Raji (cell line): ENCODE results near the gene STX18.

ENCODE experiments used
- POLR2A ChIP-seq: IDR thresholded peaks from 2 replicates; pipeline ENCODE4 v1.6.1; 2011; ENCODE audit warnings: low read depth, low read length, control low read depth; ENCODE audit not compliant: insufficient read depth

The STX18 gene

DNA sequence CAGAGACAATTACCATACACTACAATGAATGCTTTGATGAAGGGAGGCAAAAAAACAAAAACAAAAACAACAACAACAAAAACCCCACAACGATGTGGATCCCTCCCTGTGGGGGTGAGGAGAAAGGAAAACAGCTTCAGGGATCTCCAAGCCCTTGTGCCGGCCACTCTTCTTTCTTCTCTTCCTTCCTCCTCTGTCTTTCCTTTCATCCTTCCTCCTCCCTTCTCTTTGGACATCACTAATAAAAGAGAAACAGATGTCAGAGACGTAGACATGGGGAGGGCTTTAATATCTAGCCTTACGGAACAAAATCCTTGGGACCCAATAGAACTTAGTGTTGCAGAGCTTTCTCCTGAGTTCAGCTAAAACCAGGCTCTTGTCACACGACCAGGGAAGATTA is 18.8 kb upstream of the STX18 start:
- TF ChIP-seq POLR2A: no peak

DNA sequence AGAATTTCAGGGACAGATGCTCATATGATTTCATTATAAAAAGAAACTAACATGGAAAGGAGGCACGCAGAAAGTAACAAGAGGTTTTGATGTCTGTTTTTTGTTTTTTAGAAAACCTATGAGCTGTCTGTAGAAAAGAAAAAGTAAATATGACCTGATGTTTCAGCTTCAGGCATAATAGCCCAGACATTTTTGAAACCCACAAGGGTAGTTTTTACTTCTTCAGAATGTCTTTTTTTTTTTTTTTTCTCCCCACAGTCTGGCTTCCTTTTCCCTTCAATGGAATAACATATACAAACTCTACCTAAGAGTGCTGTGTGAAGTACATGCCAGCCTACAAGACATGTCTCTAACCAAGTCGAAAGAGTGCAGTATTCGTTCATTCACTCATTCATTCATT is 18.3 kb upstream of the STX18 start:
- no peak for TF ChIP-seq POLR2A

DNA sequence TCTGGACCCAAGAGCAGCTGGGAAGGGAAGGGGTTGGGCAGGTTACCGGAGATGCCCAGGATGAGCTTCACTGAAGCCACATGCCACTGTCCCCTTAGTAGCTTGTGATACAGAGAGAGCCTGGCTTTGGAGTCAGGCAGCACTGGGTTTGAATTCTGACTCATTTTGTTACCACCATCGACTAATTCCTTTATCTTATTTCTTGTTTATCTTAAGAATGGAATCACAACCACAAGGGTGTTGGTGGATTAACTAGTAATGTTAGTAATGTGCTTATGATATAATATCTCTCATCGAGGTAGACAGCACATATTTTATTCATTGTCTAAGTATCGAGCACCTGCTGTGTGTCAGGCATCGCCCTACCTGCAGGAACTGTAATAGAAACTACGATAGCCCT is 17.7 kb upstream of the STX18 start:
- no peak for TF ChIP-seq POLR2A

DNA sequence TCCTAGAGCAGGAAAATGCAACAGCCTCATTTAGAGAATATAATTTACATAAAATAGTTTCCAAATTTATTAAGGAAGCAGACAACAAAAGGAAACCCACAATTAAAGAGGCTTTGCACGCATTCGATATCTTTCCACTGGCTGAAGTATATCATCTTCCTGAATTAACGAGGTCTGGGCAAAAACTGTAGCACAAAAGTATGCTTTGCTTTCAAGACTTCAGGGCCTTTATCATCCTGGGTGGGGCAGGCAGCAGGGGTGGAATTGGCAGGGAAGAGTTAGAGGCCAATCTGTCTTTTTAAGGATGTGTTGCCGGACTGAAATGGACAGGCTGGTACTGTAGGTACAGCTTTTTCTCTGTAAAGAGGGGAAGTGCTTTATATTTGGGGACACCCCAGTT is 17.0 kb upstream of the STX18 start:
- no peak for TF ChIP-seq POLR2A

DNA sequence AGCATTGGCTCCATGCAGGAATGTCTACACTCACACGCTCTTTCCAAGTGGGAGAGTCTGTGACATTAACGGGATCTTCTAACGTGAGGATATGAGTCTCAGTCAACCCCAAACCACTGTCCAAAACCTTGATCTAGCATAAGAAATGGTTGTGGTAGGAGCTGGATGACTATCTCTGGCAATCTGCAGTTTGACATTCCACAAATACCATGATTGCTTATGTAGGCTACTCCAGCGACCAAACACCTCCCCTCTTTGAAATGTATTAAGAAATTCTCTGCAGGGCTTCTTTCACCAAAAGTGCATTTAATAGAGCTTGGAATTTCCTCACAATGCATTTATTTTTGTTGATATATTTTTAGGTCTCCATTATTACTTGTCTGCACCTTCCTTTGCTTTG is 14.1 kb upstream of the STX18 start:
- no peak for TF ChIP-seq POLR2A

DNA sequence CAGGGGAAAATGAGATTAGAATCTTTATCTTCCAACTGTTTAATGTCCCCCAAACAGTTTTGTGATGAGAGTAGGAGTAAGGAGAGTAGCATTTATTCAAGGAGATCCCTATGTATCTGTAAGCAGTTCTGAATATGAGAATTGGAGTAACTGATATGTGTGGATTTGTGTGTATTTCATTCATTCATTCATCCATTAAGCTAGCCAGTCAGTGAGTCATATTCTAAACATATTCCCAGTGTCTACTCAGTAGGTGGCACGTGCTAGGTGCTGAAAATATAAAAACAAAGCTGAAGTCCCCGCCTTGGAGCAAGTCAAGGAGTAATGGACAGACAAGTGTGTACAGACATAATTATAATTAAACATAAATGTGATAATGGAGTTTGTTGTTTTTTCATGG is 12.4 kb upstream of the STX18 start:
- TF ChIP-seq POLR2A: no peak

DNA sequence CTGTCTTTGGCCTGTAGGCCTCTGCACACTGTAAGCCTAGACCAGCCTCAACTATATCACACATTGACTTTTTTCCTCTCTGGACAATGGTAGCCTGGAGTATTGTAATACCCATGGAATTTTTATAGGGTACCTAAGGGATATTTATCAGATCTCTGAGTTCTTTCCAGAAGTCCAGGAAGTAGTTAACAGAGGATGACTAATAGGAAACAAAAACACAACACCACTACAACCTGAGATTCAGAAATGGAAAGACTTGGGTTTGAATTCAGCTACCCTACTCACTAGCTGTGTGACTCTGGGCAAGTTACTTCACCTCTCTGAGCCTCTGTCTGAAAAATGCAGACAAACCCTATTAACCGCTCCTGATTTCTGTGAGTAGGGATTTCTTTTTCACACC is 7.7 kb upstream of the STX18 start:
- no peak for TF ChIP-seq POLR2A

DNA sequence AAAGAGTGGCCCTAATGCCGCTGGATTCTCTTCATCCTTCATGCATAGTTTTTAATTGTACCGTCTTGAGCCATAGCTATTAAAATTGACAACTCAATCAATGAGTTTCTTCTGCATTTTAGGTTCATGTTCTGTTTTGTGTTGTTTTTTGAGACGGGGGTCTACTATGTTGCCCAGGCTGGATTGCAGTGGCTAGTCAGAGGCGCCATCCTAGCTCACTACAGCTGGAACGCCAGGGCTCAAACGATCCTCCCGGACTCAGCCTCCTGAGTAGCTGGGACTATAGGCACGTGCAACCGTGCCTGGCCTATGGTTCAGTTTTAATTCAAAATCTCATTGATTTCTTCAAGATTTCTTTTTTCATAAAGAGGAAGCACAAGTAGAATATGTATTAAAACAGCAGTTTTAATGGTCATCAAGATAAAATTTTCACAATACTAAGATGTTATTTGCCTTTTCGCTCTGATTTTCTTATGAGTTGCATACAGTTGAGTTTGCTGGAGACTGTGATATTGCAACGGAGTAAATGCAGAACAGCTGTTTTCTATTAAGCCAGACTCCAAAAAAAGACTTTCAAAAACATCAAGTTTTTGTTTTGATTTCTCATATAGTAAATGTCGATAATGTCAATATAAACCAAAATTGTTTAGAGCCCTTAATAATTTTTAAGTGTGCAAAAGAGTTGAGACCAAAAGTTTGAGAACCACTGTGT is 1.1 kb upstream of the STX18 start:
- no peak for TF ChIP-seq POLR2A

DNA sequence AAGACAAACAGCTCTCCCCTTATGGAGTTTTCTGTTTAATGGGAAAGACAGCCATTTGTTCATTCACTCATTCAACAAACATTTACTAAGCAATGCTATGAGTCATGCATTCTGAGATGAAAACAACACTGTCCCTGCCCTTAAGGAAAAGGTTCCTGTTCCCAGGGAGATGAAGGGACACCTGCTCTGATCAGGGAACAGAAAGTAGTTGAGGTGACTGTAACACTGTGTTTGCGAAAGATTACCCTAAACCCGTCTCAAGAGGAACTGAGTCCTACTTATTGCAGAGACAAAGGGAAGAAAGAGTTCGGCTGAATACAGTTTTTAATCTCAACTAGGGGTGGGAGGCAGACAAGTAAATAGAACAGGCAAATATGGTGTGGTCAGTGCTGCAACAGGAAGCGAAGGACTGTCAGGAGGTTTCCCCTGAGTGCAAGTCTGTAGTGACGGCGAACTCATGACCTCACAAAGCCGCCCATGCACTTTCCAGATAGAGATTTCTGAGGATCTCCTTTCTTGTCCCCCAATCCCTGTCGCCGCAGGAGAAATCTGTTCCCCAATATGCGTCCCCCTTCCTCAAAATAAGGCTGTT is 712 bp downstream of the STX18 start:
- TF ChIP-seq POLR2A: no peak

DNA sequence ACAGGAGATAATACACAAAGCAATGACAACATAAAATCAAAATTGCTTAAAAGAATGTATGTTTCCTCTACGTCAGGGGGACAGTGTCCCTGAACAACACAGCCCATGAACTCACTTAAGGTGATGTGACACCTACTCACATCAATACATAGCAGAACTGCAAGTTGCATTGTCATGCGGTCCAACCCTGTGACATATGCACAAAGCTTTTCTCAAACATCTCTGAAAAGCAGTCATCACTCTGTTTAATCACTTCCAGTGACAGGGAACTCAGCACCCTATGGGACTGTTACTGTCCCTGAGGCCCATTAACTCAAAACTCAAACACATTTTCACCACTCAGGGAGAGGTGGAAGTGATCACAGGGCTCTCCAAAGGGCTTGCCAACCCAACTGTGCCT is 2.4 kb downstream of the STX18 start:
- no peak for TF ChIP-seq POLR2A

DNA sequence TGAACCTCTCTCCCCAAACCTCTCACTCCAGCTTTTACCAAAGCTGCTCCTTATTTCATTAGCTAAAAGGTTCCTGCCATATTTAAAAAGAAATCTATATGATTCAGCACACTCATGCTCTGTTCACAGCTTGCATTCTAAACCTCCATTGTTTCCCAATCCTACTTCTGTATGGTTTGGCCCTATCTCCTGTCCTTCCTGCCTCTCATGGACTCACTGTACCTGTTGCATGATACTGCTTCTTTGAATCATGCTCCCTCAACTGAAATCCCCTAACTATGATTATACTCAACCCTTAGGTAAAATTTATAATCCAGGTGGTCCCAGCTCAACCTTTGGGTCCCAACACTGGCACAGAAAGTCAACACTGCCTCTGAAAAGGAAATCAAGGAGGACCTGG is 6.3 kb downstream of the STX18 start:
- no peak for TF ChIP-seq POLR2A

DNA sequence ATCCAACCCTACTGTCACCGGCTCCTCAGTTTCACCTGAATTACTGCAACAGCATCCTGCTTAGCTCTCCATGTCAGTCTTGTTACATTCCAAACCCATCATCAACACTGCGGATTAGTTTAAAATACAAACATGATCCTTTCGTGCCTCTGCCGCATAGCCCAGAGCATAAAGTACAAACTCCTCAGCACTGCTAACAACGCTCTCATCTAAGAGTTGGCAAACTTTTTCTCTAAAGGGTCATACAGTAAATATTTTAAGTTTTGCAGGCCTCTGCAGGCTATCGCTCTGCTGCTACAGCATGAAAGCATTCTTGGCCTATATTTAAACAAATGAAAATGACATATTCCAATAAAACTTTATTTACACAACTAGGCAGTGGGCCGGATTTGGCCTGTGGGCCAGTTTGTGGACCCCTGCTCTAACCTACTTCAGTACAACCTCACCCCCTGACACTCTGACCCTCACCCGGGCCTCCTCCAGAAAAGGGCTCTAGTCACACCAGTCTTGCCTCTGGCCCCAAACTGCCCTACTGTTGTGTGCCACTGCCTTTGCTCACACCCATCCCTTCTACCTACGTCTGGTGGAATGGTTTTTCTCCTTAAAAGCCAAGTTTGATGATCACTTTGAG is 7.2 kb downstream of the STX18 start:
- TF ChIP-seq POLR2A: no peak

DNA sequence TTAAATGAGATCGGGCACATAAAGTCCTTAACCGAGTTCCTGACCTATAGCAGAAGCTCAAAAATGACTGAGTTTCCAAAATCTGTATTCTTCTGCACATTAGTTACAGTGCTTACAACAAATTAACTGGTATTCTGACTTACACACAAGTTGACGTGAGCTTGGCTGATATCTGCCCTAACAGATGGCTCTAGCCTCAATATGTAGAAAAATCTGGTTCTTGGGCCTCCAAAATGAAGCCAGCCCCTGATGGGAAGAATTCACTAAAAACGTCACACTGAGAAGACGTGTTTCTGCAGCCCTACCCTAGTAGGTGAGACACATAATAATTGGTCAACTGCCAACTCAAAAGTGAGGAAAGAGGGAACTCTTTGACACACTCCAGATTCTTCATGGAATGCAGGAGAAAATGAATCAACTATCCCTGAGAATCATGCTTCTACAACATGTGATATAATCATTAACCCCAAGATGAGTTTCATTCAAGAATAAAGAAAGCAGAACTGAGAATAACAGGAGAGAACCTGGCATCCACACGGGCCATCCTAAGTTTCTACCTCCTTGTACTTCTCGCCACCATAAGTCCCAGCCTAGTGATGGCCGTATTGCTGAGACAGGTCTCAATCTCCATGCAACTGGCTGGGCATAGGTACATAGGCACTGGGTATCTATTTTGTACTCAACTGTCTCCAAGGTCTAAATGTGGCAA is 8.2 kb downstream of the STX18 start:
- no peak for TF ChIP-seq POLR2A

DNA sequence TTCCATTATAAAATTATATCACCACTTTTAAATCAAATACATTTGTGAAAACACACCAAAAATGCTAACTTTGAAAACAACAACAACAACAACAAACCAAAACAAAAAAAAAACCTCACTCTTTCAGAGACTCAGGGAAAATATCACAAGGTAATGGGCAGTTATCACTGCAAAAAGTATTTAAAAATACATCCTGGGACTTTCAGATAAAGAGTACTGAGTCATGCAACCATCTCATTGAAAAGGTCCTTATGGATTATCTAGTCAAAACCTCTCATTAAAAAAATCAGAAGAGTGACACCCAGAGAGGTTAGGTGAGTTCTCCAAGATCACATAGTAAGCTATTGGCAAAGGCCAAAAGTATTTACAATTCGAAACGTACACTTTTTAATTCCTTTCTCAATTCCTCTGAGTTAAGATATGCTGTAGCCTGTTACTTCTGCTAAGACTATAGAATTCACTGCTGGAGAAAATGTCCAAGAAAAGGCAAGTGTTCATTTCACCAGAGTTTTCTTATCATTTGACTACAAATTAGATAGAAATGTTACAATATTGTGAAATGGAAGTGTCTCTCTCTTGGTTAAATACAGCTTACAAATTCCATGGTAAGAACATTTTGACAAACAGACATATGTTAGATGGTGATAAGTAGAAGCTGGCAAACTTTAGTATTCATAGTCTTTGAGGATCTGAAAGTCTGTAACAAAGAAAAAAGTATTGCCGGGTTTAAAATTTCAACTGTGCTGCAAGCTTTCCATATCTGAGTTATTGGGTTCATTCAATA is 9.3 kb downstream of the STX18 start:
- TF ChIP-seq POLR2A: no peak

DNA sequence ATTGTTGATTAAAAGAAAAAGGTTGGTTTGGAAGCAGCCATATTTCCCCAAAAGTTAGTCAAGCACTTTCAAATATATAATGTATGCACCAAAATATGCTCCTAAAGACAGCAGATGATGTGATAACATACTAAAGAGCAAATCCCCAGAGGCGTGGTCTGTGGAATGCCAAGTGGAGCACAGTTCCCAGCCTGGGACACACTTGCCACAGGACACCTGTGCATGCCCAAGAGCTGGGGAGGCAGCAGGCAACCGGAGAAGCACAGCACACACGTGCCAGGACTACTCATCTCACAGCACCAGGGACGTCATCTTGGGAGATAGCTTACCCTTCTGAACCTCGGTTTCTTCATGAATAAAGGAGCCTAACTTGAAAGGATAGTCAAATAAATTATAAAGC is 12.5 kb downstream of the STX18 start:
- no peak for TF ChIP-seq POLR2A
